ENCODE measurements around the gene MMP28. TPM values are rescaled to one million over a fixed set of nuclear protein-coding genes. Genes with fewer than 3 reads are reported as not detected.

The MMP28 gene
- total RNA-seq, 1 experiment from 2014 or later, result not detected

DNA sequence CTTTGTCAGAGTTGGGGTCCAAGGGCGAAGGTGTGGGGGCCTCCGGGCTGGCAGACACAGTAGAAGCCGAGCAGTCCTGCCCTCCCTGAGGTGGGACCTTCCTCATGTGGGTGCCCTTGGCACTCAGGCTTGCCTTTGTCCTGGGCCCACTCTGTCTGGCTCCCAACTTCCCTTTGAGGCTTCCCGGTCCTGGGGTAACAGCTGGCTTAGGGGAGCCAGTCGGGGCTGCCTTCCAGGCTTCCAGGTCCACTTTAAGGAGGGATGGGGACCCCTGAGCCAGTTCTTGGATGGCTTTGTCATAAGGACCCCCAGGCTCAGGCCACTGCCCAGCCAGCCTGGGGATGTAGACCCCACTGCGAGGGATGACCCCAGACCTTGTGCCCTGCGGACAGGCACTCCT, 50.2 kb downstream of the MMP28 start:
- peaks cover 11% of the 10 kb centered on the region; the same call in 1 of the 2 replicates for H3K27me3 ChIP-seq (ENCODE audit: insufficient read depth, low read length)
- peaks cover 59% of the 10 kb centered on the region for H3K27me3 Mint-ChIP-seq (ENCODE audit: low read depth)
- H3K9me3 Mint-ChIP-seq, result peaks cover 0 to 4% of the 10 kb centered on the region in 2 experiments; a peak in 2 of 5 replicates
- no peak overlapping the region for H2AFZ ChIP-seq (ENCODE audit: low read length)
- no peak overlapping the region for H2BK5ac ChIP-seq (ENCODE audit: insufficient read length, low read length)
- WGBS (ENCODE audit: extremely low coverage, insufficient read length, low lambda C conversion rate), result no CpG with 5 or more reads among the region's 7 CpGs
- no peak overlapping the region for H3T11ph ChIP-seq (ENCODE audit: low read length)
- H3K36me3 Mint-ChIP-seq (ENCODE audit: insufficient read depth in 1 of 3, low read depth in 3 of 3), result no peaks in the 10 kb centered on the region; a peak in 1 of 7 replicates
- no peaks in the 10 kb centered on the region for H3K9me3 ChIP-seq (ENCODE audit: control insufficient read depth, low read depth, low read length)
- H3K56ac ChIP-seq (ENCODE audit: insufficient read length, low read depth, low read length), result no peak overlapping the region
- H3K4ac ChIP-seq (ENCODE audit: low read depth, low read length), result no peak overlapping the region
- H4K5ac ChIP-seq (ENCODE audit: insufficient read length, low read depth, low read length), result no peak overlapping the region
- H3K27ac ChIP-seq (ENCODE audit: insufficient read length, low read depth, low read length), result no peak overlapping the region
- H3K27ac Mint-ChIP-seq, result no peak overlapping the region
- no peaks in the 10 kb centered on the region for H3K79me1 ChIP-seq (ENCODE audit: insufficient read depth, low read depth, low read length, poor library complexity, severe bottlenecking)
- no peak overlapping the region for H2BK15ac ChIP-seq (ENCODE audit: low read depth, low read length)
- H4K8ac ChIP-seq (replicated peaks; ENCODE audit: insufficient read length, low read depth, low read length), result no peak overlapping the region
- no peak overlapping the region for H4K91ac ChIP-seq (ENCODE audit: insufficient read length, low read depth, low read length)
- no peak overlapping the region for H3K23ac ChIP-seq (ENCODE audit: insufficient read length, low read depth, low read length)
- no peak overlapping the region; the same call in 1 of the 2 replicates for H3K14ac ChIP-seq (ENCODE audit: insufficient read depth, low read length)
- H3K4me1 ChIP-seq (ENCODE audit: insufficient read depth, low read length), result no peaks in the 10 kb centered on the region
- H3K23me2 ChIP-seq (ENCODE audit: insufficient read length, low read depth, low read length, poor library complexity, severe bottlenecking), result peaks cover 4% of the 10 kb centered on the region
- no peak overlapping the region for H3K4me3 Mint-ChIP-seq
- no peaks in the 10 kb centered on the region for H3K79me2 ChIP-seq (ENCODE audit: insufficient read depth, low read length)
- H3K18ac ChIP-seq (ENCODE audit: insufficient read length, low read depth, low read length), result no peak overlapping the region
- no peak overlapping the region for H3K9ac ChIP-seq (ENCODE audit: extremely low read depth, insufficient read length, low read length)
- no peak overlapping the region for H2BK120ac ChIP-seq (ENCODE audit: low read depth, low read length, poor library complexity, severe bottlenecking)
- peaks cover 12 to 23% of the 10 kb centered on the region in 2 experiments for H3K4me1 Mint-ChIP-seq
- no peak for TF ChIP-seq CTCF (conservative IDR thresholded peaks at IDR 0.05)
- H2BK12ac ChIP-seq (ENCODE audit: insufficient read length, low read depth, low read length), result no peak overlapping the region
- H3K4me2 ChIP-seq (ENCODE audit: insufficient read depth, insufficient read length, low read length), result no peak overlapping the region
- no peaks in the 10 kb centered on the region for H4K20me1 ChIP-seq (ENCODE audit: control insufficient read depth, insufficient read depth, insufficient read length)
- no peak overlapping the region for H2AK5ac ChIP-seq (ENCODE audit: insufficient read length, low read length)
- no peak for DNase-seq
- no peak overlapping the region for H2BK20ac ChIP-seq (ENCODE audit: low read depth, low read length, poor library complexity, severe bottlenecking)

Measured in H9 (cell line).